Measurements from ENCODE around the gene MAP3K12.

The MAP3K12 gene

DNA sequence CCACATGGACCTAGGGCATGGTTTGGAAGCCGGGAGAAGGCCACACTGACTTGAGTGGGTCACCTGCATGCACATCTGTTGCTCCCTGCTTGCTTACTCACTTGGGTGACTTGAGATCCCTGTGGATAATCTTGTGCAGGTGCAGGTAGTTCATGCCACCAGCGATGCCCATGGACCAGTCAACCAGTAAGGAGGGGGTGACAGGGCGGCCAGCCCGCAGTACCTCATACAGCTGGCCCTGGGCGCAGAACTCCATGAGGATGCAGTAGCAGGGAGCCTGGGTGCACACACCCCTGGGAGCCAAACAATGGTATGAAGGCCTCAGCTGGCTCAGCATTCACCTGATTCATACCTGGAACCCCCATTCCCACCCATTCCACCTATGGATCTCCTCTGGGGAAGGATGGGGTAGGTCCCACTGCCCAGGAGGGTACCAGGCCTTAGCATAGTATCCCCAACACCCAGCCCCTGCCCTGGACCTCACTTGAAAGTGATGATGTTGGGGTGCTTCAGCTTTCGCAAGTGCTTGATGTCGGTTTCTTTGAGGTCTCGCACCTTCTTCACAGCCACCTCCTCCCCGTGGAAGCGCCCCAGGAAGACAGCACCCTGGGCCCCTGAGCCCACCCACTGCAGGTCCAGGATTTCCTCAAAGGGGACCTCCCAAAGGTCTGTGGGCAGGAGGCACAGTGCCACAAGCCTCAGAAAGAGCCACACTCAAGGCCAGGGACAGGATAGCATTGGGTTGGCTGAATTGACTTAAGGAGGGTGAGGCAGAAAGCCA is 13.1 kb downstream of the MAP3K12 start:
- TF ChIP-seq, protein P1, sequence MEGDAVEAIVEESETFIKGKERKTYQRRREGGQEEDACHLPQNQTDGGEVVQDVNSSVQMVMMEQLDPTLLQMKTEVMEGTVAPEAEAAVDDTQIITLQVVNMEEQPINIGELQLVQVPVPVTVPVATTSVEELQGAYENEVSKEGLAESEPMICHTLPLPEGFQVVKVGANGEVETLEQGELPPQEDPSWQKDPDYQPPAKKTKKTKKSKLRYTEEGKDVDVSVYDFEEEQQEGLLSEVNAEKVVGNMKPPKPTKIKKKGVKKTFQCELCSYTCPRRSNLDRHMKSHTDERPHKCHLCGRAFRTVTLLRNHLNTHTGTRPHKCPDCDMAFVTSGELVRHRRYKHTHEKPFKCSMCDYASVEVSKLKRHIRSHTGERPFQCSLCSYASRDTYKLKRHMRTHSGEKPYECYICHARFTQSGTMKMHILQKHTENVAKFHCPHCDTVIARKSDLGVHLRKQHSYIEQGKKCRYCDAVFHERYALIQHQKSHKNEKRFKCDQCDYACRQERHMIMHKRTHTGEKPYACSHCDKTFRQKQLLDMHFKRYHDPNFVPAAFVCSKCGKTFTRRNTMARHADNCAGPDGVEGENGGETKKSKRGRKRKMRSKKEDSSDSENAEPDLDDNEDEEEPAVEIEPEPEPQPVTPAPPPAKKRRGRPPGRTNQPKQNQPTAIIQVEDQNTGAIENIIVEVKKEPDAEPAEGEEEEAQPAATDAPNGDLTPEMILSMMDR (IDR thresholded peaks at IDR 0.05): no peak

DNA sequence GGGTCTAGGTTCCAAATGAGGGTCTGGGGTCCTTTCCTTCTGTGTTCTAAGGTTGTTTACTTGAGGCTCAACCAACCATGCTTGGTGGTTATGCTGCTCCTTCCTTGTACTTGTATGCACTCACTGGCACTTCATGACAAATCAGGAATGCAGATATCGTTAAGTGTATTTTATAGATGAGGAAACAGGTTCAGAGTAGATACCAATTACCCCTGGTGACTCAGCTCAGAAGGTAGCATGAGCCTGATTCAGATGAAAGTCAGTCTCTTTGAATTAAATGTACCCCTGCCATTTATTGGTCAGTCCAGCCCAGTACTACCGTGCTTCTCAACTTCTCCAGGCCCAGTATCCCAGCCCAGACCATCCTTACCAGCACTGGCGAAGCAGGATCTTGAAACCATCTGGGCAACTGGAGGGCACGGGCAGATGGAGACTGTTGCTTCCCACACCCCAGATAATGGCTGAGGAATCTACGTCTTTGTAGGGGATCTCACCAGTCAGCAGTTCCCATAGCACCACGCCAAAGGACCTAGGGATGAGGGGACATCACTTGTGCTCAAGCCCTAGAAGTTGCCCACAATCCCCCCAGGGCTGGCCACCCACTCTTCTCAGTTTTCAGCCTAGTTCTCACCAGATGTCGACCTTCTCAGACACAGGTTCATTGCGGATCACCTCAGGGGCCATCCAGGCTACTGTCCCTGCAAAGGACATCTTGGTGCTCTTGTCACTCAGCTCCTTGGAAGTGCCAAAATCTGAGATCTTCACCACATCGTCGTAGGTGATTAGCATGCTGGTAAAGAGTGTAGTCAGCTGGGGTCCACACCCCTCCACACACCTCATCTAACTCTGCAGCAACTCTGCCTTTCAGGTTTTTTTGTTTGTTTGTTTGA is 14.3 kb downstream of the MAP3K12 start:
- TF ChIP-seq, protein P1 (IDR thresholded peaks at IDR 0.05): no peak

DNA sequence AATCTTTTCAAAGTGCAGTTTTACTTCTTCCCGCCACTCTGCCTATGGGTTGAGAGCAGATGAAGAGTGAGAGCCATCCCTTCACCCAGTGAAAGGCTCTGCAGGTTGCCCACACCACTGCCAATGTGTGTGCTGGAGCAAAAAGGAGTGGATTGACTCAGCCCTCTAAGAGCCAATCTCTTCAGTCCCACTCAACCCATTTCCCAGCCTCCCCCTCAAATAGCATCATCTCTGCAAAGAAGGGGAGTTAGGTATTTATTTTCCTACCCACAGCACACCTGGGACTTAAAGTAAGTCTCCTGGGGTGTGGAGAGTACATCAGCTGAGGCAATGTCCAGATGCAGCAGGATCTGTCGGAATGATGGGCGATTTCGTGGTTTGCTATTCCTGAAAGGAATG is 15.3 kb downstream of the MAP3K12 start:
- TF ChIP-seq, protein P1 (IDR thresholded peaks at IDR 0.05): no peak

DNA sequence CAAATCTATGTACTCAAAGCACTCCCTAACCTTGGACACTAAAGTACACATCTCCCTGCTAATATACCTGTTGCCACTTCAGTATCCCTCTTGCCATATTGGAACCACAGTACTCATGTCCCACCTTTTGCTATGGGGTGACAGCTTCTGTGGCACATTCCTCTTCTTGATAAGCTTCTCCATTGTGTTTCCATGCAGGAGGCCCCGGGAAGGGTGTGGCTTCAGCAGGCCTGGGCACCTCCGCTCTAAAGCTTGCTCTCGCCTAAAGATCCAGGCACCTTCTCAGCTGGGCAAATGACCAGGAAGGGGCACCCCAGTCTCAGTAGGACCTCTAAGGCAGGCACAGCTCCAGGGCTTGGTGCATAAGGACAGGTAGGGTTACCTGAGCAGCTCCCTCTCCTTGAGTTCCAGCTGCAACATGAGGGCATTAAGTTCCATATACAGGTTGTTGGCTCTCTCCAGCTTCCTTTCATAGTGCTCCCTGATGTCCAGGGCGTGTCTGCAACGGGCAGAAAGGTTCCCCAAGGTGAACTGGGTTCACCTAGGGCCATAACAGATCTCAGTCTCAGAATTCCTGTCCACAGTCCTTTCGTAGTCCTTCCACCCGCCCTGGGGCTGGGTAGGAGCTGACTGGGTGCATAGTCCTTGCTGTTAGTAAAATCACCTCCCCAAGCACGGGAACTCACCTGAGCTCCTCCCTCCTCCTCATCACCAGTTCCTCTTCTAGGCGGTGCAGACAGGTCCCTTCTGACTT is 15.9 kb downstream of the MAP3K12 start:
- TF ChIP-seq, protein P1 (IDR thresholded peaks at IDR 0.05): no peak

DNA sequence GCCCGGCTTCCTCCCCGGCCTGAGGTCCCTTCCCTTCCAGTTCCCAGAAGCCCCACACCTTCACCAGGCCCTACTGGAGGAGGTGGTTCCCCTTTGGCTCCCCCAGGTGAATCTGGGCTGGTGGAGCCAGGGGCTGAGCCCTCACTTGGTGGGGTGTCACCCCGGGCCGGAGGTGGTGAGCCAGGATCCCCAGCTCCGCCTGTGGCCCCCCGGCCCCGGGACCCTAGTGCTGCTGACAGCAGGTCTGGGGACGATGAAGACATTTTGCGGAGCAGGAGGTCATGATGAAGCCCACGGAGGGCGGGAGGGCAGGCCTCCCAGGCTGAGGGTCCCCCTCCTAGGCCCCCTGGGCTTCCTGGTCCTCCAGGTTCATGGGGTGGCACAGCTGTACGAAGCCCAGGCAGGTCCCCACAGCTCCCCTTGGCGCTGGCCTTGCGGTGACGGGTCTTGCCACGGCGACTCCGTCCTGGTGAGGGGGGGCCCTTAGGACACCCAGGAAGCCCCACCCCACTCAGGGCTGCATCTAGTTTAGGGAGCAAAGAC is 16.6 kb downstream of the MAP3K12 start:
- TF ChIP-seq, protein P1 (IDR thresholded peaks at IDR 0.05): no peak

DNA sequence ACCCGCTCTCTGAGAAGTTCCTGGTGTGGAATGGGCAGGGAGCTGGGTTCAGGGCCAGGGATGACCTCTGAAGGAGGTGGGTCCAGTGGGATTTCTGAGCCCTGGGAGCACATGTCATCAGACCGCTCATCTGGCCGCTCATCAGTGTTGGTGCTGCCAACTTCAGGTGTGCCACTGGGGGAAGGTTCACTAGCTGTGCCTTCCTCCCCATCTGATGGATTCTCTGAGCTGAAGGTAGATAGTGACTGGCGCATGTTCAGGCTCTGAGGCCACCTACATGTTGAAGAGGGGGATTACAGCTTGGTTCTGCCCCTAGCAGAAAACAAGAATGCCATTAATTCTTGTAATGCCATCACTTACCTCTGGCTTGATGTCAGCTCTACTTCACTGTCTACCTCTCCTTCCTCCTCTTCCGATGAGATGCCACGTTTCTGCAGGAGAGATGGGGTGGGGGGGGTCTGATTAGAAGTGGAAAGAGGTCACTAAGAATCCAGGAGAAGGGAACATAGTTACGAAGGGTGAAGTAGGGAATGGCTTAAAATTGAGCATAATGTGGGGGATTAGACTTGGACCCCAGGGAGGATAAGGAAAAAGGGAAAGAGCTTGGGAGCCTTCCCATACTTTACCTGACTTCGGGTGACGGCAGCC is 17.2 kb downstream of the MAP3K12 start:
- TF ChIP-seq, protein P1 (IDR thresholded peaks at IDR 0.05): no peak

All from LNCAP (cell line).